A673 (cell line): Measurements from ENCODE around the gene SGK1. TPM values are rescaled to one million over a fixed set of nuclear protein-coding genes. Genes with fewer than 3 reads are reported as not detected.
A peak's percentile ranks its signal among the peaks of the same experiment; 100 is the strongest.

ENCODE experiments used
- BruUV-seq: library from RNA; stranded (reverse); fragments of 400-500 nt; replicated peaks from 2 replicates; lab custom pipeline; 2021; lab: Mats Ljungman, UMichigan
- CTCF ChIA-PET: fragments of 300-600 bp; sonication (Branson Sonifier 250); formaldehyde crosslinking; loops from one replicate; lab custom pipeline; 2022; ENCODE audit warnings: antibody characterized with exemption; lab: Charles Lee
- POLR2A ChIA-PET: fragments of 300-600 bp; sonication (Branson Sonifier 250); formaldehyde crosslinking; loops from one replicate; lab custom pipeline; 2022; ENCODE audit warnings: antibody characterized with exemption; ENCODE audit not compliant: low non-redundant PET; lab: Charles Lee
- DNase-seq: peaks from one replicate; pipeline ENCODE4 v3.0.0-alpha.2; 2015; ENCODE audit warnings: low spot score
- H3K27ac ChIP-seq: fragments of 200-600 bp; sonication (generic); 2 replicates; pipeline ENCODE4 v1.5.1; 2016; ENCODE audit warnings: mixed run types, low read depth, mild to moderate bottlenecking, mixed read lengths, antibody characterized with exemption, low read length; ENCODE audit not compliant: poor library complexity, severe bottlenecking
- H3K27me3 ChIP-seq: fragments of 200-600 bp; sonication (generic); replicated peaks from 2 replicates; pipeline ENCODE4 v1.6.1; 2017; ENCODE audit warnings: mixed run types, low read depth, mild to moderate bottlenecking, mixed read lengths, antibody characterized with exemption, low read length; ENCODE audit not compliant: insufficient read depth, poor library complexity
- H3K36me3 ChIP-seq: fragments of 200-600 bp; sonication (generic); 2 replicates; pipeline ENCODE4 v1.6.1; 2016; ENCODE audit warnings: mixed run types, mild to moderate bottlenecking, mixed read lengths, antibody characterized with exemption, low read length; ENCODE audit not compliant: insufficient read depth, poor library complexity, severe bottlenecking
- H3K4me1 ChIP-seq: fragments of 200-600 bp; sonication (generic); 2 replicates; pipeline ENCODE4 v1.6.1; 2017; ENCODE audit warnings: mixed run types, mild to moderate bottlenecking, mixed read lengths, antibody characterized with exemption, low read length; ENCODE audit not compliant: insufficient read depth, poor library complexity, severe bottlenecking
- H3K4me3 ChIP-seq: fragments of 200-600 bp; sonication (generic); 2 replicates; pipeline ENCODE4 v1.5.1; 2016; ENCODE audit warnings: low read depth, mixed run types, mild to moderate bottlenecking, mixed read lengths, low read length; ENCODE audit not compliant: poor library complexity, severe bottlenecking
- H3K9me3 ChIP-seq: fragments of 200-600 bp; sonication (generic); 2 replicates; pipeline ENCODE4 v1.6.1; 2016; ENCODE audit warnings: mixed run types, low read depth, mild to moderate bottlenecking, mixed read lengths, antibody characterized with exemption, low read length; ENCODE audit not compliant: poor library complexity, severe bottlenecking
- EZH2 ChIP-seq: fragments of 200-600 bp; sonication (generic); IDR thresholded peaks from 2 replicates; pipeline ENCODE4 v1.6.1; 2017; ENCODE audit warnings: borderline replicate concordance, low read depth, mild to moderate bottlenecking, mixed read lengths, antibody characterized with exemption, low read length; ENCODE audit not compliant: poor library complexity, severe bottlenecking
- intact Hi-C: fragments of 100-400 bp; cut with micrococcal nuclease; formaldehyde crosslinking; loops from one replicate; pipeline ENCODE4 v1.10.0; 2022; ENCODE audit not compliant: unreplicated experiment
- total RNA-seq: library from RNA; stranded (reverse); gene quantifications from 2 replicates; pipeline ENCODE4 v1.2.3, GENCODE V29; 2021
- TF ChIP-seq, protein P1 (sequence below): fragments of 300-800, 200-600 bp; sonication (generic); conservative IDR thresholded peaks from 2 replicates; pipeline ENCODE4 v1.5.1; 2017; ENCODE audit warnings: low read depth, mild to moderate bottlenecking, antibody characterized with exemption, low read length, moderate library complexity, mixed read lengths

The SGK1 gene
- total RNA-seq, 1 experiment from 2014 or later, result 73.3 TPM

DNA sequence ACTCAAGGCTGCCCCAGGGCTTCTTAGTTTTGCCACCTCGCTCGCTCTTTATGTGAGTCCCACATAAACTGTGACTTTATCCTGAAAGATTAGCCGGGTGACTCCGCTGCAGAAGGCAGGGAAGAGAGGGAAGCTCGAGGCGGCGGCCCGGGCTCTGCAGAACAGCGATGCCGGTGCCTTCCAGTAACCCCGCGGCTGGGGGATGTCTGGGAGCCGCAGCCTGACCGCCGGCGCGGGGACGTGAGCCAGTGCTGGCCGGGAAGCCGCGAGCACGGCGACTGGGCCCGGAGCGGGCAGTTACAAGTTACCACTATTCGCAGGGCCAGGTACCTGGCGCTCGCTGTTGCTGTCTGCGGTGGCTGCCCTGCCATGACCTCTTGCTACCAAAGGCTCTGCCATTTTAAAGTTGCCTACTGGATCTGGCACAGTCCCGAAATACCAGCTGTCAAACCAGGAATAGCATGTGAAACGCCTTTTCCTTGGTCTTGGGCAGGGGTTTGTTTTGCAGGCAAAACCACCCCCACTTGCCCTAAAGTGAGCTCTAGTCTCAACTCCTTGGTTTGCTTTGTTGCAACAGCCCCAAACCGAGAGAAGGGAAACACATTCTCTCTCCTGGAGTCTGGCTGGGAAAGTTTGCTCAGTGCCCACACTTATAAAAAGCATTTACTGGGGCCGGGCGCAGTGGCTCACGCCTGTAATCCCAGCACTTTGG is 141.5 kb downstream of the SGK1 start:
- ChIA-PET CTCF (interaction anchor here (1.2 kb wide), 1 partner anchor 706 kb away, joined by 5 read pairs; no protein-coding TSS in a partner anchor), POLR2A (no interaction called here)
- TF ChIP-seq, protein P1, sequence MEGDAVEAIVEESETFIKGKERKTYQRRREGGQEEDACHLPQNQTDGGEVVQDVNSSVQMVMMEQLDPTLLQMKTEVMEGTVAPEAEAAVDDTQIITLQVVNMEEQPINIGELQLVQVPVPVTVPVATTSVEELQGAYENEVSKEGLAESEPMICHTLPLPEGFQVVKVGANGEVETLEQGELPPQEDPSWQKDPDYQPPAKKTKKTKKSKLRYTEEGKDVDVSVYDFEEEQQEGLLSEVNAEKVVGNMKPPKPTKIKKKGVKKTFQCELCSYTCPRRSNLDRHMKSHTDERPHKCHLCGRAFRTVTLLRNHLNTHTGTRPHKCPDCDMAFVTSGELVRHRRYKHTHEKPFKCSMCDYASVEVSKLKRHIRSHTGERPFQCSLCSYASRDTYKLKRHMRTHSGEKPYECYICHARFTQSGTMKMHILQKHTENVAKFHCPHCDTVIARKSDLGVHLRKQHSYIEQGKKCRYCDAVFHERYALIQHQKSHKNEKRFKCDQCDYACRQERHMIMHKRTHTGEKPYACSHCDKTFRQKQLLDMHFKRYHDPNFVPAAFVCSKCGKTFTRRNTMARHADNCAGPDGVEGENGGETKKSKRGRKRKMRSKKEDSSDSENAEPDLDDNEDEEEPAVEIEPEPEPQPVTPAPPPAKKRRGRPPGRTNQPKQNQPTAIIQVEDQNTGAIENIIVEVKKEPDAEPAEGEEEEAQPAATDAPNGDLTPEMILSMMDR, result no peak
- TF ChIP-seq EZH2, result no peak
- peaks cover 24% of the 10 kb centered on the region for H3K36me3 ChIP-seq
- peak overlapping the region; percentile 76 for H3K4me3 ChIP-seq
- H3K27ac ChIP-seq, result peak overlapping the region; percentile 91
- peaks cover 8% of the 10 kb centered on the region for H3K4me1 ChIP-seq
- H3K9me3 ChIP-seq, result no peaks in the 10 kb centered on the region
- no peaks in the 10 kb centered on the region for H3K27me3 ChIP-seq
- no TSS peak for BruUV-seq
- DNase-seq, result peak; percentile 39
- intact Hi-C loops, result loop anchor here (5.0 to 10.0 kb wide), 2 partner anchors 341 to 498 kb away; no protein-coding TSS in a partner anchor

DNA sequence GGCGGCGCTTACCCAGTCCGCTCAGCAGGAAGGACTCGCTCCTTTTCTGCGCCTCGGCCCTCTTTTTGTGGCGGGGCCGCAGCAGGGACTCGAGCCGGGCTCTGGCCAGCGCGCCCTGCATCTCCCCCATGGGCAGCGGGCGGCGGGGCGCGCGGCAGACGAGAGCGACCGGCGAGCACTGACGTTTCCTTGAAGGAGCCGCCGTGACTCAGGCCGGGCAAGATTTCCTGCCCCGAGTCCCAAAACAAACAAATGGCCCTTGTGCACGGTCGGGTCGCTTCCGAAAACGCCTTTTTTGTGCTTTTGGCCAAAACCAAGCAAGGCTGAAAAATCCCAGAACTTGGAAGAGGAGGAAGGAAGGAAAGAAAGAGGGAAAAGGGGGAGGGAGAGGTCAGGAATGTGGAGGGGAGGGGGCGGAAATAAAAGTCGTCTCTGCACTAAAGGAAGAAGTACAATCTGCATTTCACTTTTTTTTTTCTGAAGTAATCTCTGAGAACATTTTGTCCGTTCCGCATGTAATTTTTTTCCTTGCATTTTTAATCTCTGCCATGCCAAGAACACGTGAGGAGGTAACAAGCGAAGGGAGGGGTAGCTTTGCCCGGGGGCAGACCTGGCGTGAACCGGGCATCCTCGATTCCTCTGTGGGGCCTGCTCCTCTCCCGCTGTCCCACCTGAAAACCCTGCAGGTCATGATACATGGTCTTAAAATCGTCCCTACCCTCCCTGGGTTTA is 142.2 kb downstream of the SGK1 start:
- H3K27me3 ChIP-seq, result no peaks in the 10 kb centered on the region
- no peak for TF ChIP-seq EZH2
- TF ChIP-seq, protein P1, result no peak
- H3K27ac ChIP-seq, result peak overlapping the region; percentile 91
- ChIA-PET CTCF (no interaction called here), POLR2A (no interaction called here)
- H3K36me3 ChIP-seq, result peaks cover 29% of the 10 kb centered on the region
- H3K4me3 ChIP-seq, result peak overlapping the region; percentile 76
- DNase-seq, result peak; percentile 60
- BruUV-seq, result TSS peak; percentile 64
- intact Hi-C loops, result loop anchor here (5.0 to 10.0 kb wide), 2 partner anchors 342 to 499 kb away; no protein-coding TSS in a partner anchor
- no peaks in the 10 kb centered on the region for H3K9me3 ChIP-seq
- H3K4me1 ChIP-seq, result peaks cover 13% of the 10 kb centered on the region

DNA sequence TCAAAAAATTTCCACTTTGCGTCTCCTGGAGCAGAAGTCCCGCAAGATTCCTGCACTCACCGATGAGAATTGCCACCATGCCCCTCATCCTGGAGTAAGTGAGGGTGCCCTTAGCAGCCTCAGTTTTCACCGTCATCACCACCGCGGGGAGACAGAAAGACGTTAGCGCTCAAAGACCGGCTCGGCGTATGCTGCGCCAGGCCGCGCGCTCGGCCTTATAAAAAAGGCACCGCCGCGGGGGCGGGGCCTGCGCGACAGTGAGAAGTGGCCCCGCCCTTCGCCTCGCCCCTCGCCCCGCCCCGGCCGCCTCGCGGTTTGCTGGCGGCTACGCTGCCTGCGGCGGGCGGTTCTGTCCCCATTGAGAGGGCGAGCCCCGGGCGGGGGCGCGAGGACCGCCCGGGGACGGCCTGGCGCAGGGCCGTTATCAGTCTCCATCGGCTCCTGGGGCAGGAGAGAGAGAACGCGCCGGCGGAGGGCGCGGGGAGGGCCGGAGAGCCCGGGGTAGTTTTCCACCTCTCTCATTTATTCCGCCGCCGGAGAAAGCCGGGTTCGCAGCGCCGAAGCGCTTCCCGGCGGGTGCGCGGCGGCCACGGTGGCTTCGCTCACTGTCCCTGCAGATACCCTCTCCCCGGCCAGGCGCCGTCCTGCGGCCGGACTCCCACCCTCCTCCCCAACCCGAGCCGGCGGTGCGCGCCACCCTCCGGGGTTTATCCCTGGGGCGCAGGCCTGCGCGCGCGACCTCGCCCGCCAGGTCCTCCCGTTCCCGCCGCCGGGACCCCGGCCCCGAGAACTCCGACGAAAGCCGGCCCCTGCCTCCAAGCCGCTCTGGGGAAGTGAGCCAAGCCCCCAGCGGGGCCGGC is 143.0 kb downstream of the SGK1 start:
- H3K27me3 ChIP-seq, result no peaks in the 10 kb centered on the region
- no peak for TF ChIP-seq EZH2
- TF ChIP-seq, protein P1, result no peak
- H3K4me3 ChIP-seq, result peak overlapping the region; percentile 76
- H3K9me3 ChIP-seq, result no peaks in the 10 kb centered on the region
- CTCF ChIA-PET, result interaction anchor here (1.2 to 1.6 kb wide), 2 partner anchors 466 to 708 kb away, joined by 5 to 12 read pairs; no protein-coding TSS in a partner anchor
- H3K27ac ChIP-seq, result peak overlapping the region; percentile 91
- POLR2A ChIA-PET, result interaction anchor here (0.6 kb wide), 1 partner anchor 58 kb away, joined by 3 read pairs; no protein-coding TSS in a partner anchor
- peaks cover 35% of the 10 kb centered on the region for H3K36me3 ChIP-seq
- H3K4me1 ChIP-seq, result peaks cover 21% of the 10 kb centered on the region
- intact Hi-C loops, result loop anchor here (1.0 to 10.0 kb wide), 6 partner anchors 342 to 767 kb away; no protein-coding TSS in a partner anchor
- no TSS peak for BruUV-seq
- DNase-seq, result peak; percentile 93
